Astrocyte (in vitro differentiated cells and primary cell): Measurements from ENCODE around the gene VDAC1. TPM values are rescaled to one million over a fixed set of nuclear protein-coding genes. Genes with fewer than 3 reads are reported as not detected.

Source experiments
- DNase-seq: peaks from one replicate; pipeline ENCODE4 v3.0.0-alpha.2; 2010; ENCODE audit warnings: low read depth
- FAIRE-seq: peaks from 2 replicates; lab custom pipeline; 2011; peaks lifted over from hg19 to GRCh38; lab: Jason Lieb, UNC
- H2AFZ ChIP-seq: 2 replicates; pipeline ENCODE4 v1.6.0; 2012; ENCODE audit warnings: low read depth, low read length, inconsistent platforms
- H3K27ac ChIP-seq: 2 replicates; pipeline ENCODE4 v1.5.1; 2011; ENCODE audit warnings: low read depth, low read length, inconsistent platforms
- H3K27me3 ChIP-seq: 2 replicates; pipeline ENCODE4 v1.6.0; 2011; ENCODE audit warnings: low read length, inconsistent platforms; ENCODE audit not compliant: insufficient read depth
- H3K36me3 ChIP-seq: 2 replicates; pipeline ENCODE4 v1.5.1; 2011; ENCODE audit warnings: low read length, inconsistent platforms; ENCODE audit not compliant: insufficient read depth
- H3K4me1 ChIP-seq: 2 replicates; pipeline ENCODE4 v1.5.1; 2011; ENCODE audit warnings: low read length, inconsistent platforms; ENCODE audit not compliant: insufficient read depth
- H3K4me2 ChIP-seq: 2 replicates; pipeline ENCODE4 v1.6.0; 2012; ENCODE audit warnings: low read length, inconsistent platforms
- H3K4me3 ChIP-seq: 2 replicates; pipeline ENCODE4 v1.5.1; 2011; ENCODE audit warnings: low read depth, mild to moderate bottlenecking, low read length, inconsistent platforms; ENCODE audit not compliant: insufficient read depth
- H3K79me2 ChIP-seq: 2 replicates; pipeline ENCODE4 v1.6.0; 2012; ENCODE audit warnings: mild to moderate bottlenecking, low read length, inconsistent platforms; ENCODE audit not compliant: insufficient read depth
- H3K9ac ChIP-seq: 2 replicates; pipeline ENCODE4 v1.6.0; 2012; ENCODE audit warnings: mild to moderate bottlenecking, low read length, inconsistent platforms
- H3K9me3 ChIP-seq: 2 replicates; pipeline ENCODE4 v1.5.1; 2012; ENCODE audit warnings: low read depth, mild to moderate bottlenecking, low read length, inconsistent platforms; ENCODE audit not compliant: insufficient read depth
- H4K20me1 ChIP-seq: 2 replicates; pipeline ENCODE4 v1.6.0; 2012; ENCODE audit warnings: low read length, inconsistent platforms; ENCODE audit not compliant: insufficient read depth
- H3K27ac Mint-ChIP-seq: one replicate; pipeline ENCODE4 v1.8.0; 2021; ENCODE audit warnings: mild to moderate bottlenecking, mixed read lengths; ENCODE audit not compliant: unreplicated experiment
- H3K27me3 Mint-ChIP-seq: one replicate; pipeline ENCODE4 v1.8.0; 2021; ENCODE audit warnings: low read depth, mixed read lengths; ENCODE audit not compliant: unreplicated experiment
- H3K36me3 Mint-ChIP-seq: one replicate; pipeline ENCODE4 v1.8.0; 2021; ENCODE audit warnings: low read depth, mixed read lengths; ENCODE audit not compliant: unreplicated experiment
- H3K4me1 Mint-ChIP-seq: one replicate; pipeline ENCODE4 v1.8.0; 2021; ENCODE audit warnings: low read depth, mixed read lengths; ENCODE audit not compliant: unreplicated experiment
- H3K4me3 Mint-ChIP-seq: one replicate; pipeline ENCODE4 v1.8.0; 2021; ENCODE audit warnings: mild to moderate bottlenecking, moderate library complexity, mixed read lengths; ENCODE audit not compliant: unreplicated experiment
- H3K9me3 Mint-ChIP-seq: one replicate; pipeline ENCODE4 v1.8.0; 2021; ENCODE audit warnings: mild to moderate bottlenecking, mixed read lengths; ENCODE audit not compliant: unreplicated experiment
- EZH2 ChIP-seq: IDR thresholded peaks from 2 replicates; pipeline ENCODE4 v1.6.1; 2012; ENCODE audit warnings: mild to moderate bottlenecking, low read length, inconsistent platforms; ENCODE audit not compliant: insufficient read depth
- total RNA-seq: library from RNA; stranded (reverse); gene quantifications from 2 replicates; pipeline ENCODE4 v1.2.1, GENCODE V29; 2021
- TF ChIP-seq, protein P1 (sequence below): IDR thresholded peaks from 2 replicates; pipeline ENCODE4 v1.5.1; 2011; ENCODE audit warnings: low read depth, mild to moderate bottlenecking, inconsistent platforms, low read length, moderate library complexity; ENCODE audit not compliant: insufficient read depth

Gene VDAC1
- total RNA-seq, 1 donor from 2014 or later = 364 TPM

GRCh38 chr5:134026521-134027287 is 21.9 kb upstream of the VDAC1 start:
- Histone ChIP-seq H3K9me3 (no peaks in the 10 kb centered on the region), H2AFZ (no peak overlapping the region), H4K20me1 (no peaks in the 10 kb centered on the region), H3K27ac (no peak overlapping the region), H3K27me3 (no peaks in the 10 kb centered on the region), H3K36me3 (no peaks in the 10 kb centered on the region), H3K4me1 (peaks cover 11% of the 10 kb centered on the region), H3K79me2 (no peaks in the 10 kb centered on the region), H3K4me3 (no peak overlapping the region), H3K9ac (no peak overlapping the region), H3K4me2 (no peak overlapping the region)
- Mint-ChIP-seq H3K27me3 (peaks cover 5% of the 10 kb centered on the region), H3K4me1 (peaks cover 2% of the 10 kb centered on the region), H3K4me3 (no peak overlapping the region), H3K36me3 (no peaks in the 10 kb centered on the region), H3K9me3 (no peaks in the 10 kb centered on the region), H3K27ac (no peak overlapping the region)
- DNase-seq (peak; percentile 60), FAIRE-seq (no peak)
- TF ChIP-seq EZH2 = no peak
- TF ChIP-seq, protein P1, sequence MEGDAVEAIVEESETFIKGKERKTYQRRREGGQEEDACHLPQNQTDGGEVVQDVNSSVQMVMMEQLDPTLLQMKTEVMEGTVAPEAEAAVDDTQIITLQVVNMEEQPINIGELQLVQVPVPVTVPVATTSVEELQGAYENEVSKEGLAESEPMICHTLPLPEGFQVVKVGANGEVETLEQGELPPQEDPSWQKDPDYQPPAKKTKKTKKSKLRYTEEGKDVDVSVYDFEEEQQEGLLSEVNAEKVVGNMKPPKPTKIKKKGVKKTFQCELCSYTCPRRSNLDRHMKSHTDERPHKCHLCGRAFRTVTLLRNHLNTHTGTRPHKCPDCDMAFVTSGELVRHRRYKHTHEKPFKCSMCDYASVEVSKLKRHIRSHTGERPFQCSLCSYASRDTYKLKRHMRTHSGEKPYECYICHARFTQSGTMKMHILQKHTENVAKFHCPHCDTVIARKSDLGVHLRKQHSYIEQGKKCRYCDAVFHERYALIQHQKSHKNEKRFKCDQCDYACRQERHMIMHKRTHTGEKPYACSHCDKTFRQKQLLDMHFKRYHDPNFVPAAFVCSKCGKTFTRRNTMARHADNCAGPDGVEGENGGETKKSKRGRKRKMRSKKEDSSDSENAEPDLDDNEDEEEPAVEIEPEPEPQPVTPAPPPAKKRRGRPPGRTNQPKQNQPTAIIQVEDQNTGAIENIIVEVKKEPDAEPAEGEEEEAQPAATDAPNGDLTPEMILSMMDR = peak; percentile 64

- Mint-ChIP-seq H3K36me3 (no peaks in the 10 kb centered on the region), H3K27me3 (peaks cover 5% of the 10 kb centered on the region), H3K9me3 (no peaks in the 10 kb centered on the region), H3K27ac (no peak overlapping the region), H3K4me3 (no peak overlapping the region), H3K4me1 (peaks cover 2% of the 10 kb centered on the region)
- no peak overlapping the region for H3K27ac ChIP-seq
- H3K79me2 ChIP-seq = no peaks in the 10 kb centered on the region
- TF ChIP-seq, protein P1 = no peak
- no peak for TF ChIP-seq EZH2
- DNase-seq (no peak), FAIRE-seq (no peak)
- no peaks in the 10 kb centered on the region for H3K36me3 ChIP-seq
- H3K4me3 ChIP-seq = no peak overlapping the region
- H3K4me1 ChIP-seq = peaks cover 11% of the 10 kb centered on the region
- no peak overlapping the region for H2AFZ ChIP-seq
- no peaks in the 10 kb centered on the region for H4K20me1 ChIP-seq
- H3K27me3 ChIP-seq = no peaks in the 10 kb centered on the region
- H3K9me3 ChIP-seq = no peaks in the 10 kb centered on the region
- H3K4me2 ChIP-seq = no peak overlapping the region
- H3K9ac ChIP-seq = no peak overlapping the region
Measured at GRCh38 chr5:134025786-134026185, 21.0 kb upstream of the VDAC1 start.

DNA sequence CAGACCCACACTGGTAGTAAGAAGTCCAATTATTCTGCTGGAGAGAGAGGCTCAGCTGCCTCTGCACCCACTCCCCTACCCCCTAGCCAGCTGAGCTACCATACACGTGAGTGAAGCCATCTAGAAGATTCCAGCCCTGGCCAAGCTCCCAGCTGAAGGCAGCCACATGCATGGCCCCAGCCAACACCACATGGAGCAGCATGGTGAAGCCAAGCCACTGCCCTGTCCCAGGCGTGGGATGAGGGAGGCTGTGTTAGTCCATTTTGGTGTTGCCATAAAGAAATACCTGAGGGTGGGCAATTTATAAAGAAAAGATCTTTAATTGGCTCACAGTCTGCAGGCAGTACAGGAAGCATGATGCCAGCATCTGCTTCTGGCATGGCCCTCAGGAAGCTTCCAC is 20.0 kb upstream of the VDAC1 start:
- FAIRE-seq (no peak), DNase-seq (no peak)
- Mint-ChIP-seq H3K9me3 (no peaks in the 10 kb centered on the region), H3K27ac (no peak overlapping the region), H3K36me3 (no peaks in the 10 kb centered on the region), H3K4me3 (no peak overlapping the region), H3K4me1 (peaks cover 2% of the 10 kb centered on the region), H3K27me3 (peaks cover 9% of the 10 kb centered on the region)
- no peak overlapping the region for H3K4me2 ChIP-seq
- no peak overlapping the region for H3K4me3 ChIP-seq
- no peaks in the 10 kb centered on the region for H4K20me1 ChIP-seq
- H3K4me1 ChIP-seq = peaks cover 11% of the 10 kb centered on the region
- H3K27ac ChIP-seq = no peak overlapping the region
- H2AFZ ChIP-seq = no peak overlapping the region
- no peaks in the 10 kb centered on the region for H3K36me3 ChIP-seq
- H3K27me3 ChIP-seq = no peaks in the 10 kb centered on the region
- H3K9ac ChIP-seq = no peak overlapping the region
- TF ChIP-seq, protein P1 = no peak
- no peak for TF ChIP-seq EZH2
- no peaks in the 10 kb centered on the region for H3K79me2 ChIP-seq
- no peaks in the 10 kb centered on the region for H3K9me3 ChIP-seq
